Activated T-cell treated with anti-CD3 and anti-CD28 coated beads, Interleukin-2, amount 50 U/mL, for 4 hours (primary cell): ENCODE data around the gene SRSF9. TPM values are rescaled to one million over a fixed set of nuclear protein-coding genes. Genes with fewer than 3 reads are reported as not detected.
"Not testable (repeated sequence)": the region's sequence is repeated elsewhere in the genome, so short reads cannot be mapped to it uniquely, and the experiment has no call there.

Experiments
- ATAC-seq, 2 donors: fragments of 200-7000 bp; cut with Tn5 transposase; one replicate each; pipeline ENCODE4 v1.10.0; 2021
- DNase-seq: peaks from one replicate; pipeline ENCODE4 v3.0.0-alpha.2; 2020
- H3K27me3 Mint-ChIP-seq: one replicate; pipeline ENCODE4 v1.8.0; 2021; ENCODE audit warnings: low read depth, mixed read lengths
- H3K36me3 Mint-ChIP-seq: one replicate; pipeline ENCODE4 v1.8.0; 2022; ENCODE audit warnings: mixed read lengths; ENCODE audit not compliant: insufficient read depth
- H3K4me1 Mint-ChIP-seq: one replicate; pipeline ENCODE4 v1.8.0; 2021; ENCODE audit warnings: low read depth, mixed read lengths
- H3K4me3 Mint-ChIP-seq: one replicate; pipeline ENCODE4 v1.8.0; 2021; ENCODE audit warnings: mild to moderate bottlenecking, moderate library complexity, mixed read lengths
- H3K9me3 Mint-ChIP-seq: one replicate; pipeline ENCODE4 v1.8.0; 2021; ENCODE audit warnings: mixed read lengths
- total RNA-seq, 3 donors: library from RNA; stranded (reverse); gene quantifications; one replicate each; pipeline ENCODE4 v1.2.1, GENCODE V29; 2021

SRSF9 gene
- total RNA-seq, 3 donors from 2014 or later: 259 to 288 (median 272) TPM

DNA sequence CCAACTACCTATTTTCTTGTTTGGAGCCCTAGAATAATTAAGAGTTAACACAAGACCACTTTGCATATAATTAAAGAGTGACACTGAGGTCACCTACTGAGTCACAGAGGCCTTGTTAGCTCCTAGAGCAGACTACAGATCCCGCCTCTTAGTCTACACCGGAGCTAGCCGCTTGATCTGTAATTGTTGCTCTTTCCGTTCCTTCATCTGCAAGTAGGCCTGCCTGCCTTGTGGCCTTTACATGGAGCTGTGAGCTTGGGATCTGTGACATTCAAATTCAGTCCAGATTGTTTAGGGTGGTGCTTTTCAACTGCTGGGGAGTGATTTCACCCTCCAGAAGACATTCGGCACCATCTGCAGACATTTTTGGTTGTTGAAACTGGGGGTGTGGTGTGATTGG, 20.8 kb upstream of the SRSF9 start:
- Mint-ChIP-seq H3K36me3 (no peaks in the 10 kb centered on the region), H3K9me3 (no peaks in the 10 kb centered on the region), H3K27me3 (no peaks in the 10 kb centered on the region), H3K4me1 (peaks cover 5% of the 10 kb centered on the region), H3K4me3 (no peak overlapping the region)
- DNase-seq (no peak), ATAC-seq (no peak)

DNA sequence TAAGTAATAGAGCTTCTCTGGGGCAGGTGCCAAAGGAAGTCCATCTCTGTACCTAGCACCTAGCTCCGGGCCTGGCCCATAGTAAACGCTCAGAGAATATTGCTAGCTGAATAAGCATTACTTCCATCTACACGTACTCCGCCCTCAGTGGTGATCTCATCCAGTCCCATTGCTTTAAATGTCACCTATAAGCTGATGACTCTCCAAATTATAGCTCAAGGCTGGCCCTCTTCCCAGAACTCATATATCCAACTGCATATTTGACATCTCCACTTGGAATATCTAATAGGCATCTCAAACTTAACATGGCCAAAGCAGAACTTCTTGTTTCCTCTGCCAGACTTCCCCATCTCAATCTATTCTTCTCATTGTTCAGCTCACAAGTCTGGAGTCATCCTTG, 19.5 kb upstream of the SRSF9 start:
- ATAC-seq (no peak), DNase-seq (no peak)
- Mint-ChIP-seq H3K4me3 (no peak overlapping the region), H3K36me3 (no peaks in the 10 kb centered on the region), H3K4me1 (no peaks in the 10 kb centered on the region), H3K27me3 (no peaks in the 10 kb centered on the region), H3K9me3 (no peaks in the 10 kb centered on the region)

DNA sequence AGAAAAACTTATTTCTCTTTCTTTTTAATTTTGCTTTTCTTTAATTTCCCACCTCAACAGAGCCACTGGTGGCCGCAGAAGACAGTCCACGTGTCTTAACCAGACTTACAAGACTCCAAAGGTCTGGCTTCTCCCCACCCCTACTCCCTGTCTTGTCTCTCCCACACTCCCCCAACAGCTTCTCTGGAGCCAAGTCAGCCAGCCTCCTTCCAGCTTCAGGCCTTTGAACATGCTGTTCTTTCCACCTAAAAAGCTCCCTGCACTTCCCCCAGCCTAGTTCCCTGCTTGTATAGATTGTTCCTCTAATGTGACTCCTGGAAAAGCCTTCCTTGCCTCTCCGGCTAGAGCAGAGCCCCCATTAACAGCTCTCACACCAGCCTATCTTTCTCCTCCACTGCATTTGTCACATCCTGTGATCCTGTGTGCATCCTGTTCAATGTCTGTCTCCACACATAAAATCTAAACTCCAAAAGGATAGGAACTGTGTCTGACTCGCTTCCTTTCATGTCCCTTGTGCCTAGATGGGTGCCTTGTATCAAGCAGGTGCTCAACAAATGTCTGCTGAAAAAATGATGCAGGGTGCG, 18.6 kb upstream of the SRSF9 start:
- H3K4me1 Mint-ChIP-seq: no peaks in the 10 kb centered on the region

GRCh38 chr12:120487552-120487951, 18.0 kb upstream of the SRSF9 start:
- not testable (repeated sequence) for H3K27me3 Mint-ChIP-seq, H3K4me3 Mint-ChIP-seq, H3K36me3 Mint-ChIP-seq, ATAC-seq, H3K9me3 Mint-ChIP-seq, DNase-seq, H3K4me1 Mint-ChIP-seq

More for the DNA sequence above, 18.6 kb upstream of the SRSF9 start:
- Mint-ChIP-seq H3K4me3 (no peak overlapping the region), H3K36me3 (no peaks in the 10 kb centered on the region), H3K27me3 (no peaks in the 10 kb centered on the region), H3K9me3 (no peaks in the 10 kb centered on the region)
- DNase-seq: no peak
- no peak for ATAC-seq

GRCh38 chr12:120485961-120486881, 16.7 kb upstream of the SRSF9 start:
- DNase-seq: no peak
- H3K4me3 Mint-ChIP-seq: no peak overlapping the region
- no peaks in the 10 kb centered on the region for H3K36me3 Mint-ChIP-seq

DNA sequence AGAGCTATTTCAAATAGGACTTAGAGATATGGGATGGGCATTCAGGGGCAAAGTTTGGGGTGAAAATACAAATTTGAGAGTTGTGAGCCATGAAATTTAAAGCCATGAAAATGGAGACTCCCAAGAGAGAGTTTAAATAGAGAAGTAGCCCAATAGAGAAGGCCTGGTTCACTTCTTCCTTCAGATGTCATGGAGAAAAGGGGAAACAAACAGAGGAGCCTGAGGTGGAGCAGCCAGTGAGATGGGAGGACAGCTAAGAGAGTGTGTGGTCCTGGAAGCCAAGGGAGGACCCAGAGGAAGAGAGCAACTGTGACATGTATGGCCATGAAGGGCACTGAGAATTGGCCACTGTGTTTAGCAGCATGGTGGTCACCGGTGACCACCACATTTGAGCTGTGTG, 14.1 kb upstream of the SRSF9 start:
- Mint-ChIP-seq H3K27me3 (no peaks in the 10 kb centered on the region), H3K9me3 (no peaks in the 10 kb centered on the region), H3K36me3 (no peaks in the 10 kb centered on the region), H3K4me3 (no peak overlapping the region), H3K4me1 (peaks cover 13% of the 10 kb centered on the region)
- ATAC-seq (no peak), DNase-seq (no peak)

More at GRCh38 chr12:120485961-120486881, 16.7 kb upstream of the SRSF9 start:
- Mint-ChIP-seq H3K27me3 (no peaks in the 10 kb centered on the region), H3K9me3 (no peaks in the 10 kb centered on the region), H3K4me1 (peaks cover 2% of the 10 kb centered on the region)
- ATAC-seq: no peak

GRCh38 chr12:120481022-120481767, 11.6 kb upstream of the SRSF9 start:
- ATAC-seq: no peak
- H3K4me3 Mint-ChIP-seq: no peak overlapping the region
- H3K4me1 Mint-ChIP-seq: peaks cover 15% of the 10 kb centered on the region
- no peak for DNase-seq
- no peaks in the 10 kb centered on the region for H3K9me3 Mint-ChIP-seq
- H3K36me3 Mint-ChIP-seq: no peaks in the 10 kb centered on the region
- no peaks in the 10 kb centered on the region for H3K27me3 Mint-ChIP-seq

- H3K4me1 Mint-ChIP-seq: peaks cover 15% of the 10 kb centered on the region
- DNase-seq (no peak), ATAC-seq (no peak)
- no peaks in the 10 kb centered on the region for H3K36me3 Mint-ChIP-seq
- no peaks in the 10 kb centered on the region for H3K27me3 Mint-ChIP-seq
- H3K4me3 Mint-ChIP-seq: no peak overlapping the region
- H3K9me3 Mint-ChIP-seq: no peaks in the 10 kb centered on the region
Observed at GRCh38 chr12:120480211-120480610, 10.7 kb upstream of the SRSF9 start.

DNA sequence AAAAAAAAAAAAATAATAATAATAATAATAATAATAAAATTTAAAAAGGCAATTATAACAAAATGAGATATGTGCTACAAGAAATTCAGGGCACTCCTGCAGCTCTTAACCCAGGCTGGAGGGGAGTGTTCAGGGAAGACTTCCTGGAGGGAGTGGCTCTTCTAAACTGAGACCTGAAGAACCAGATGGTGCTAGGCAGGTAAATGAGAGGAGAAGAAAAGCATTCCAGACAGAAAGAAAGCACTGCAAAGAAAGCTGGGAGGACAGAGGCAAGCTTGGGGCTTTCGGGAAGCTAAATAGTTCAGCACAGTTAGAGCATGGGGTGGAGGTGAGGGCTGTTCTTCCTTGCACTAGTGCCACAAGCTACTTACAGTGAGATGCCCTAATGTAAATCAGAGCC, 9.9 kb upstream of the SRSF9 start:
- Mint-ChIP-seq H3K4me3 (no peak overlapping the region), H3K4me1 (peaks cover 18% of the 10 kb centered on the region), H3K9me3 (no peaks in the 10 kb centered on the region), H3K27me3 (no peaks in the 10 kb centered on the region), H3K36me3 (no peaks in the 10 kb centered on the region)
- DNase-seq (no peak), ATAC-seq (no peak)

- Mint-ChIP-seq H3K4me1 (peaks cover 18% of the 10 kb centered on the region), H3K9me3 (no peaks in the 10 kb centered on the region), H3K4me3 (no peak overlapping the region), H3K36me3 (peaks cover 2% of the 10 kb centered on the region), H3K27me3 (peaks cover 2% of the 10 kb centered on the region)
- DNase-seq (no peak), ATAC-seq (no peak)
Observed at GRCh38 chr12:120475643-120476042, 6.1 kb upstream of the SRSF9 start.

DNA sequence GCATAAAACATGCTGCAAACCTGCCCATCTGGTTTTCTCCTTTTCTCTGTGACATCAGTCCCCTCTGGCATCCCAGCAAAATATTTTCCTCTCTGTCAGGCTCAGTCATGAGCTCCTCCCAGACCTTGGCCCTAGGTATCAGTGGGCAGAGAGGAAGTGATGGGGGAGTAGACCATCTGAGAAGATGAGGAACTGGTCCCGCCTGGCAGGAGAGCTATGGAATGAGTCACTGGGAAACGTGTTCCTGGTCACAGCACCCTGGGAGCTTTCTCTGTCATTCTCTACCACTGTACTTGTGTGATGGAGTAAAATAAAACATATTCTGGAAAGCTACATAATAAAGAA, 5.0 kb upstream of the SRSF9 start:
- Mint-ChIP-seq H3K27me3 (peaks cover 2% of the 10 kb centered on the region), H3K4me1 (peaks cover 16% of the 10 kb centered on the region), H3K9me3 (no peaks in the 10 kb centered on the region), H3K4me3 (no peak overlapping the region), H3K36me3 (peaks cover 2% of the 10 kb centered on the region)
- no peak for ATAC-seq
- DNase-seq: no peak

DNA sequence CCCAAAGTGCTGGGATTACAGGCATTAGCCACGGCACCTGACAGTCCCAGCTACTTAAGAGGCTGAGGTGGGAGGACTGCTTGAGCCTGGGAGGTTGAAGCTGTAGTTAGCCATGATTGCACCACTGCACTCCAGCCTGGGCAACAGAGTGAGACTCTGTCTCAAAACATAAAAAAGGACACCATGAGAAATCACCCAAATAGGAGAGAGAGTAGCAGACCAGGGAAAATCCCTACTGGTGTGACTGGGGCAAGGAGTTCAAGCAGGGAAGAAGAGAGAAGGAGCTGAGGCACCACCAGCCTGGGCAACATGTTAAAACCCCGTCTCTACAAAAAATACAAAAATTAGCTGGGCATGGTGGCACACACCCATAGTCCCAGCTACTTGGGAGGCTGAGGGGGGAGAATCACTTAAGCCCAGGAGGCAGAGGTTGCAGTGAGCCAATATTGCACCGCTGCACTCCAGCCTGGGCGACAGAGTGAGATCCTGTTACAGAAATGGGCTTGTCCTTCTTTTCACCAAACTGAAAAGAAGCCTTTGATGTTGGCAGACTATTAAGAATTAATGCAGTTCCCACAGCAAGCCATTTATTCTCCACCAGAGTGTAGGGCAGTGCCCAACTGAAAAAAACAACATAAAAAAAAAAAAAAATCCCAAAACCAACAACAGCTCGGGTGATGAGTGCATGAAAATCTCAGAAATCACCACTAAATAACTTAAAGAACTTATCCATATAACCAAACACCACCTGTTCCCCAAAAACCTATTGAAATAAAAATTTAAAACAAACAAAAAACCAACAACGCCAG, 4.5 kb upstream of the SRSF9 start:
- no peak overlapping the region for H3K4me3 Mint-ChIP-seq
- no peak for ATAC-seq
- DNase-seq: no peak
- H3K27me3 Mint-ChIP-seq: peaks cover 2% of the 10 kb centered on the region
- no peaks in the 10 kb centered on the region for H3K9me3 Mint-ChIP-seq
- peaks cover 2% of the 10 kb centered on the region for H3K36me3 Mint-ChIP-seq
- peaks cover 13% of the 10 kb centered on the region for H3K4me1 Mint-ChIP-seq

DNA sequence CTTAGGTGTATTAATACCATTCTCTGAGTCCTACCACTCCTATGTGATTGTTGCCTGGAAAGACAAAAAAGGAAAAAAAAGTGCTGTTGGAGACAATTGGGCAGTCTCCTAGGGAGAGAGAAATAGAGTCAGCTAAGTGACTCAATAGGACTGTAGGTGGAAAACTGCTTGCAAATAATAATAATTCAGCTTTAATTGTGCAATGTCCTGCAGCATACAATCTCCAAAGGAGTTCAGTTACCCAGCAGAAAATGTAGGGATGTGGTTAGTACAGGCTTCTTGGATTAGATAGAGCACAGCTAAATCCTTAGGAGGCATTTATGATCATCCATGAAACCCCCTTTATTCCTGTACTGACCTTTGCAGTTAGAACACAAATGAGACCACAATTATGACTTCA, 3.0 kb upstream of the SRSF9 start:
- Mint-ChIP-seq H3K36me3 (peaks cover 3% of the 10 kb centered on the region), H3K4me1 (peaks cover 22% of the 10 kb centered on the region), H3K4me3 (no peak overlapping the region), H3K9me3 (no peaks in the 10 kb centered on the region), H3K27me3 (peaks cover 2% of the 10 kb centered on the region)
- ATAC-seq (no peak), DNase-seq (no peak)
